KBM-7 (cell line): ENCODE measurements around the gene MPIG6B.
"Not testable (repeated sequence)": the region's sequence is repeated elsewhere in the genome, so short reads cannot be mapped to it uniquely, and the experiment has no call there.

ENCODE experiments used
- DNase-seq: peaks from one replicate; pipeline ENCODE4 v3.0.0-alpha.2; 2015
- in situ Hi-C: fragments of 300-500 bp; cut with MboI; formaldehyde crosslinking; loops from 2 replicates; pipeline ENCODE4 v1.14.3; 2020; ENCODE audit warnings: low sequenced_read_pairs, low pct_unique_long_range_greater_than_20kb, mixed read lengths

Gene MPIG6B

DNA sequence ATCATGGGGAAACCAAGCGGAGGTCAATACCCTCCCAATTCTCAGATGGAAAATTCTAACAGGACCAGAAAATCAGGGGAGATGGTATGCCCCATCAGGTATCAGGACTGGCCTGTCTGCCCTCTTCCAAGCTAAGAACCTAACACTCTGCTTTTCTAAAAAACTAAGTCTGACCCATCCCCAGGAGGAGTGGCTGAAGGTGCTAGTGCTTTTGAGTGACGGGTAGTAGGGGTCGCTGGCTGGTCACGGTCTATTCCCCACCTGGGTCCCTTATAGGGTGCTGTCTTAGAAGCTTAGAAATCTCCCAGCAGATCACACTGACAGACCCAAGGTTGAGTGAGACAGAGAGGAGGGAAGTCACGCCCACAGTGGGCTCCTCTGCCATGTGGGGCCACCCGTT lies 29.6 kb upstream of the MPIG6B start:
- no peak for DNase-seq
- in situ Hi-C loops: no loop called here

DNA sequence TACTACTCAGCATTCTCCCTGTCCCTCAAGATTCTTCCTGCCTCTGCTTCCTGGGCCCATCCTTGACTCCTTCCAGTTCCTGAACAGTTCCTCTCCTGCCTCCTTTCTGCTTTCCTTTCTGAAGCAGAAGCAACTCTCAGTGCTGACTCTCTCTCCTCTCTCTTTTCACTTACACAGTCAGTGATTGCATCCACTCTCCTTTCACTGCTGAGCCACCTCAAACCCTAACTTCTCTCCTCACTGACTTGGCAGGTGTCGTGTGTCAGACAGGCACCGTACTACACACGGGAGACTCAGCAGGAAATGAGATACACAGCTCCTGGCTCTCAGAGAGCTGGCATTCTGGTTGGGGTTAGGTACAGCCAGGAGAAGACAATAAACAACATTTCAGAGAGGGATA lies 25.6 kb upstream of the MPIG6B start:
- DNase-seq: peak; percentile 18
- in situ Hi-C loops: no loop called here

DNA sequence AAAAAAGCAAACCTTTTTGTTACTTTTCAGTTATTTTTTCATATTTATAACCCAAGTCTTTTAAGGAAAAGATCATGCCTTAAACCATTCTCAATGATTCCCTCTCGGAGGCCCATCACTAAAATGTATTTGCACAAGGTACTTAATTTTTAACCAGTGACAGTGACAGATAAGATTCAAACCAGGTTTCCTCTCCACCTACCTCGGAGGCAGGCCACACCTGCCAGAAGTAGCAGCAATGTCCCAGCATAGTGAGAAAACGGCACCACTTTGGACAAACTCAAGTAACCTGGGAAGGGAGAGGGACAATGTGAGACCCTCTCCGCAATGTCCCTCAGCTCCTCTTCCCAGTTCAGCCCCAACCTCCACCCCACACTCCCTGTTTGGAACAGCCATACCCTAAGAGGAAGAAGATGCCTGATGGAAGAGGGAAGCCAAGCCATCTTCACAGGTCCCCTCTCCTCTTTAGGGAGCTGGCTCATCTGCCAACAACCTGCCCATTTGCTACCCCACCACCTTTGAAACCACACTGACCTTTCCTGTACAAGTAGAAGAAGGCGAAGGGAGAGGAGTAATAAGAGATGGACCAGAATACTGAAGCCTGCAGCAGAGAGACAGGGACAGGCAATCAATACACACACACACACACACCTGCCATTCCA lies 22.3 kb upstream of the MPIG6B start:
- no peak for DNase-seq
- in situ Hi-C loops: no loop called here

DNA sequence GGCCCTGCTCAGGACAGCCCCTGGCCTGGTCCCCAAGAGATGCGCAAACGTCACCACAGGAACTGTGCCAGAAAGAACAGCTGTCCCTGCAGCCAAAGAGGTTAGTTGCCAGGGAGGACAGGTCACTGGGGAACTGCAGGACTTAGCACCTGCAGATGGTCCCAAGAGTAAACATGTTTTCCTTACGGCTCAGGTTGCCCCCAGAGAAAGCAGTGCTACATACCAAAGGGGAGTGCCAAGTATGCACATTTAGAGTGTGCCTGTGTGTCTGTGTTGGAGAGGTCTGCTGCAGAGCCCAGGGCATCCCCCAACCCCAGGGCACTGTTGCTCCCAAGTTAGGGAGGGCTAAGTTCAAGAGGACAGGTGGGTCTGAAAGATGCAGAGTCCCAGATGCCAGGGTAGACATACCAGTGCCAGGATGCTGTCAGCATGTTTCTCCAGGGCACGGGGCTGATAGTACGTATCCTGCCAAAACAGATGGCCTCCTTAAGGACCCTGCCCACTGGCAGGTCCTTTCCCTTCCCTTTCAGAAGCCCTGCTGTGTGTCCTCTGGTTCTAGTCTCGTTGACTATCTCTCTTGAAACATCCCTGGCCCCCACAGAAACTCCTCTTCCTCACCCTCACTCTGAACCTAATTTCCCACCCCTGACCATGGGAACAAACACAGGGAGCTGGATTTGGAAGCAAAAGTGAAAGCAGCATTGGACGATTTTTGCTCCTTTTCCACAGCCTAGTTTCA lies 21.3 kb upstream of the MPIG6B start:
- in situ Hi-C loops: no loop called here
- no peak for DNase-seq

DNA sequence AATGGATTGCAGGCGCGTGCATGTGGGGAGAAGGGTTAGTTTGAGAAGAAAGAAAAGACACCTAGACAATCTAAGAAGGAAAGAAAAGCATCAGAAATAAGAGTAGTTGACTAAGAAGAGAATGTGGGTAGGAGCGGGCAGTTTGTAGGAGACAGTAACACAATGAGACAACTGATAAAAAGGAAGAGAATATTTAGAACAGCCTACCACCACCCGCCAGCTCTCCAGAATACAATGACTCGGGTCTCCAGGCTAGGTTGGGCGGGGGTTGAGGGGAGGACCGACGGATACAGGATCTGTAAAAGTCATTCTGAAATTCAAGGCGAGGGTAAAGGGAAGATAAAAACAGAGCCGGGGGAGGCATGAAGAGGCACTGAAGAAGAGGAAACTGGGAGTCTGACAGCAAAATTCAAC lies 20.8 kb upstream of the MPIG6B start:
- DNase-seq: no peak
- in situ Hi-C loops: no loop called here

DNA sequence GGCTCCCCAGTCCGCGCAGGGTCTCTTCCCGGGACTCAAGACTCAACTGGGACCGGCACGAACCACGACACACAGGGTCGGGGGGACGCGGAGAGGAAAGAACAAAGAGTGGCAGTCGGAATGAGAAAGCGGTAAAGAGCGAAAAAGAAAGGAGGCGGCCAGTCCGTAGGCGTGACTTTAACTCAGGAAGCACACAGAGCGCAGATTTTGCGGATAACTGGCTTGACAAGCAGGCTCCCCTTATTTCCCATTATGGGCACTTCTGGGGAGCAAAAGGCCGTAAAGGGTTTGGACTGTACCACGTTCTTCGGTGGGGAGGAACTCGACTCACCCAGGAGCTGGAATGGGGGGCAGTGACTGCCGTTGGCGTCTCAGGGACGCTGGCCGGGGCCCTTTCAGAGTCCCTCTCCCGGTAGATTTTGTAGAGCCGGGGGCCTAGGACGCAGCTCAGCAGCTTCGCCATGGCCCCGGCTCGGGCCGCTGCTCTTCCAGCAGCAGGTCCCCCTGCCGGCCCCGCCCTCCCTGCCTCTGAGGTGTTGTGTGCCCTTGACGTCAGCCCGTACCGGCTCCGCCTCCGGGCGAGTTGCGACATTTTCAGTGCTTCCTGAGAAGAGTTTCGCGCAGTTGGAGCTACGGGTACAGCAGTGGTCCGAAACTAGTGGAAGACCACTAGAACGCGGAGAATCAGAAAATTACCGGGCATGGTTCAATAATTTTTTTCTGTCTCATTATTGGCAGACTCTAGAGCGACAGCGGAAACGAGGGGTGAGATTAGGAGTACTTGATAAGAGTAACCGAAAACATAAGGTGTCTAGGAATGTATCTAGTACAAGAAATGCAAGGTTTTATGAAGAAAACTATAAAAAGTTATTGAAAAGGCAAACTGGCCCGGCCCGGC lies 20.1 kb upstream of the MPIG6B start, which contains the start of gene ABHD16A:
Gene ABHD16A (minus strand): TSS at position 506 of the 898 bp plus-strand sequence. CDS start 43 bp downstream, at position 463.
- DNase-seq: peak; percentile 98
- in situ Hi-C loops: no loop called here

DNA sequence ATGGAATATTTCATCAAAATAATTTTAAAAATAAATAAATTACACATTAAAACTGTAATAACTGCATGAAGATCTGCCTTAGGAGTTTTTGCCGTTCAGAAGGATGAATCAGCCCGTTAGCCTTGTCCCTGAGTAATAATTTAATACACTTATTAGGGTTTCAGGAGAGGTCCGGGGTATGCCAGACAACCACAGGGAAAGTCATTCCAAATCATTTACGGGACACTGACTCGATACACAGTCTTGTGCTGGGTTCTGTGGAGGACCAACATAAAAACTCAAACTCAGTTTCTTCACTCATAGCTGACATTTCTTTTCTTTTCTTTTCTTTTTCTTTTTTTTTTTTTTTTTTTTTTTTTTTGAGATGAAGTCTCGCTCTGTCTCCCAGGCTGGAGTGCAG lies 17.2 kb upstream of the MPIG6B start:
- in situ Hi-C loops: no loop called here
- no peak for DNase-seq

DNA sequence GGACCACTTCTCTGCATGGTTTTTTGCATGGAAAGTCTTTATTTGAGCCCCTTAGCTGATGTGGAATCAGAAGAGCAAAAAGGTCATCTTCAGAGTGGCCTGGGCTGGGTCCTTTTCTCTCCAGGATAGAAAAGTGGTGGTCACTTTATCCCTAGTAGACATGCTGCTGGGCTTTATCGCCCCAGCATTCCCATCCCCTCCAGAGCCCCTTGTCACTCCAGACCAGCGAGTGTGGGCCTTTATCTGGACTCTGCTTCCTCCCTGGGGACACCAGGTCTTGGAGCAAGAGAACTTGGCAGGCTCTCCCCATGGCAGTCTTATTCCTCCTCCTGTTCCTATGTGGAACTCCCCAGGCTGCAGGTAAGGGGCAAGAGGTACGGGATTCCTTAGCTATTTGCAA lies 16.6 kb upstream of the MPIG6B start, which contains the start of gene LY6G6F:
Gene LY6G6F (plus strand): TSS at position 268 of the 400 bp plus-strand sequence. CDS start 41 bp downstream, at position 309.
- in situ Hi-C loops: no loop called here
- no peak for DNase-seq

DNA sequence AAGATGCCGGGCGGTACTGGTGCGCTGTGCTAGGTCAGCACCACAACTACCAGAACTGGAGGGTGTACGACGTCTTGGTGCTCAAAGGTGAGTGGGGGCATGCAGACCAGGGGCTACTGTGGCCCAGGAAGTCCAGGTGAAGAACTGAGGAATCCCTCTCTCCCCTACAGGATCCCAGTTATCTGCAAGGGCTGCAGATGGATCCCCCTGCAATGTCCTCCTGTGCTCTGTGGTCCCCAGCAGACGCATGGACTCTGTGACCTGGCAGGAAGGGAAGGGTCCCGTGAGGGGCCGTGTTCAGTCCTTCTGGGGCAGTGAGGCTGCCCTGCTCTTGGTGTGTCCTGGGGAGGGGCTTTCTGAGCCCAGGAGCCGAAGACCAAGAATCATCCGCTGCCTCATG lies 15.5 kb upstream of the MPIG6B start:
- in situ Hi-C loops: no loop called here
- DNase-seq: no peak

DNA sequence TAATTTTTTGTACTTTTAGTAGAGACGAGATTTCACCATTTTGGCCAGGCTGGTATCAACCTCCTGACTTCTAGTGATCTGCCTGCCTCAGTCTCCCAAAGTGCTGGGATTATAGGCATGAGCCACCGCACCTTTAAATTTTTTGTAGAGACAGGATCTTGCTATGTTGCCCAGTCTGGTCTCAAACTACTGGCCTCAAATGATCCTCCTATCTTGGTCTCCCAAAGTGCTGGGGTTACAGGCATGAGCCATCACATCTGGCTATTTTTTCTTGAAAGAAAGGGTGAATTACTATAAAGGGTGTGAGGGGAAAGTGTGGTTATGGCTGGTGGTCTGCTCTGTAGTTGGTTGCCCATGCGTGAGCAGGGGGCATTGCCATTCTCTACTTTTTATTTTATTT lies 14.9 kb upstream of the MPIG6B start:
- in situ Hi-C loops: no loop called here
- no peak for DNase-seq

DNA sequence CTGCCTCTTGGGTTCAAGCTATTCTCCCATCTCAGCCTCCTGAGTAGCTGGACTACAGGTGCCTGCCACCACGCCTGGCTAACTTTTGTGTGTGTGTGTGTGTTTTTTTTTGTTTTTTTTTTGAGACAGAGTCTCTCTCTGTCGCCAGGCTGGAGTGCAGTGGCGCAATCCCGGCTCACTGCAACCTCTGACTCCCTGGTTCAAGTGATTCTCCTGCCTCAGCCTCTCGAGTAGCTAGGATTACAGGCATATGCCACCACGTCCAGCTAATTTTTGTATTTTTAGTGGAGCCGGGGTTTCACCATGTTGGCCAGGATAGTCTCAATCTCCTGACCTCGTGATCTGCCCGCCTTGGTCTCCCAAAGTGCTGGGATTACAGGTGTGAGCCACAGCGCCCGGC lies 14.0 kb upstream of the MPIG6B start:
- in situ Hi-C loops, DNase-seq: not testable (repeated sequence)

DNA sequence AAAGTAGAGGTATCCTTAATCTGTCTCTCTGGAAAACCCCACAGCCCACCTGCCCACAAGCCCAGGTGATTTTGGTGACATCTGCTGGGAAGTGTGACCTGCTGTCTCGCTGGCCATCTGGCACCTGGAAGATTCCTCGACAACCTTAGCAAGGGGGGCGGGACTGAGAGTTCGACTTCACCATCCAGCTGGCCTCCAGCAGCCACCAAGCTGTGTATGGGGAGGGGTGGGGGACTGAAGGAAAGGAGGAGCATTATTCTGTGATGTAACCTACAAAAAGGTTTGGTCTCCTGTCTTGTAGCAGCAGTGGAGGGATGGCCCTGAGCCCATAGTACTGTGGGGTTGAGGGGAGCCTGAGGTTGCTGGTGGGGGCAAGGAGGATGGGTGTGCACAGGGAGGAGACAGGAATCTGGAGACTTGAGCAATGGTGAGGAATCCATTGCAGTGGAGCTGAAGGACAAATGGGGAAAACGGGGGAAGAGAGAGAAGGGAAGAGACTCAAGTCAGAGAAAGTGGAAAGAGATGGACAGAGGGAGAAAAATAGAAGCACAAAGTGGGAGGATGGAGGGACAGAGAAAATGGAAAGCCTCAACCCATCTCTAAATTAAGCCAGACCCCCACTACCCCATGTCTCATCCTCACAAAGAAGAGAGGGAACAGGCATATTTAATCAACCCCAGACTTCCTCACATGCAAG lies 12.5 kb upstream of the MPIG6B start:
- no peak for DNase-seq
- in situ Hi-C loops: no loop called here

DNA sequence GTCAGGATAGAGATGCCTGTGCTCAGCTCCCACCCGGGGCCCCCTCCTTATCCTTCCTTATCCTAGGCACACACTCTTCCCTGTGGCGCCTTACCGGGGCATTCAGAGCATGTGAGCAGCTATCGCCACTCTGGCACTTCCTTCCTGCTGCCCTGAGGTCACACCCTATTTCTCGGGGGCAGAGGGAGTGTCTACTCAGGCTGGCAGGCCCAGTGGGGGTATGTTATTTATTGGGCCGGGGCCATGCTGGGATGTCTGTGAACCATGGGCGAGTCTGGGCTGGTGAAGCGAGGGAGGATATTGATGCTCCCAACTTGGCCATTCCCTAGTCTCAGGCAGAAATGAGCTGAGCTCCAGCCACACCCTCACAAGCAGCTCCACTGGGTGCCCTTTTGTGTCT lies 11.9 kb upstream of the MPIG6B start:
- in situ Hi-C loops: no loop called here
- peak; percentile 26 for DNase-seq

DNA sequence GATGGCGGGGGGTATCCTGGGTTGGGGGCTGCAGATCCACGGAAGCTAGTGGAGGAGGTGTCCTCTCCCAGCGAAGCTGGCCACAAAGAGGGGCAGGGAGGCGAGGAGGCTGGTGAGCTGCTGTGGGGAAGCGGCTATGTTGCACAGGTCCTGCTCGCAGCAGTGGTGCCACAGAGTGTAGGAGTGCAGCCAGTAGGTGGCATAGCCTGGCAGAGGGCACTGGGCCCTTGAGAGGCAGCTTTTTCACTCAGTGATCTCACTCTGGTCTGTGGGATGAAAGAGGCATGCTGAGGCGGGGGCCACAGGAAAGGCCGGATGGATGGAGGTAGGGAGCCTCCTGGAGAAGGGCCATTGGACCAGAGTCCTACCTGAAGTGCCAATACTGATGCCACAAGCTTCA lies 10.9 kb upstream of the MPIG6B start:
- DNase-seq: no peak
- in situ Hi-C loops: no loop called here

DNA sequence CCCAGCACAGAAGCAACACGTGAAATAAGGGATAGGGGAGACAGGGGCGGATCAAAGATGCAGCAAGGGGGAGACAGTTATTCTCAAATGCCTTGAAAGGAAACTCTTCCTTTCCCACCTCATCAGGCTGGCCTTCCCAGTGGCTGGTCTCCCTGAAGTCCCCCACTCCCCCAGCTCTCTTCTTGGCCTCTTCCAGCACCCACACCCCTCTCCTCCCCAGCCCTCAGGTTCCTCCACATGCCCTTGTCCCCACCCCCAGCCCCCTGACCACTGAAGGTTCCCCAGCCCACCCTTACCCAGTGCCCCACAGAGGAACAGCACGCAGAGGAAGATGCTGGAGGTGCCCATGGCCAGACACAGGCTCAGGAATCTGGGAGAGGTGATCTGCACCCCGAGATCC lies 9.7 kb upstream of the MPIG6B start:
- DNase-seq: no peak
- in situ Hi-C loops: no loop called here

DNA sequence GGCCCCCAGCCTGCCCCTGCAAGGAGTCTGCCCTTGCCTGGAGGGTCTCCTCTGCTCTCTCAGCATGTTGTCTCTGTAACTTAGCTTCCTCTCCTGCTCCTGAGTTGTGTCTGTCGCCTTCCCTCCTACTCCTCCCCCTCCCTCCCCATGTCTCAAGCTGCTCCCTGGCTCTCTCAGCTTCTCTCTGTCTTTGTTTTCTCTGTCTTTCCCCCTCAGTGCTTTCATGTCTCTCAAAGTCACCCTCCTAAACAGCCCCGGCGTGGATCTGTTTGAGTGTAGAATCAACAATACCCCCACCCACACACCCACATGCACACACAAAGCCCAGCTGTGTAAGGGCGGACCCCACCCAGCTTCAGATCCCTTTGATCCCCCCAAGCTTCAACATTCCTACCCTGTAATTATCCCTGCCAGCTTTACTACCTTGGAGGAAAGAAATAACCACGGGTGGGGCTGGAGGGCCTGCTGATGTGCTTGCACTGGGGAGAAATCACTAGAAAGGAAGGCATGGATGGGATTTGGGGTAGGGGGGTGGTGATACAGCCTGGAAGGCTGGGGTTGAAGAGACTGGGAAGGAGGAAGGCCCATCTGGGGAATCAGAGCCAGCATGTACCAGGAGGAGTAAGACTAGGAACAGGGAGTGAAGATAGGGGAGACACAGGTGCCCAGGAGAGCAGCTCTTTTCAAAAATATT lies 9.0 kb upstream of the MPIG6B start:
- no peak for DNase-seq
- in situ Hi-C loops: no loop called here

DNA sequence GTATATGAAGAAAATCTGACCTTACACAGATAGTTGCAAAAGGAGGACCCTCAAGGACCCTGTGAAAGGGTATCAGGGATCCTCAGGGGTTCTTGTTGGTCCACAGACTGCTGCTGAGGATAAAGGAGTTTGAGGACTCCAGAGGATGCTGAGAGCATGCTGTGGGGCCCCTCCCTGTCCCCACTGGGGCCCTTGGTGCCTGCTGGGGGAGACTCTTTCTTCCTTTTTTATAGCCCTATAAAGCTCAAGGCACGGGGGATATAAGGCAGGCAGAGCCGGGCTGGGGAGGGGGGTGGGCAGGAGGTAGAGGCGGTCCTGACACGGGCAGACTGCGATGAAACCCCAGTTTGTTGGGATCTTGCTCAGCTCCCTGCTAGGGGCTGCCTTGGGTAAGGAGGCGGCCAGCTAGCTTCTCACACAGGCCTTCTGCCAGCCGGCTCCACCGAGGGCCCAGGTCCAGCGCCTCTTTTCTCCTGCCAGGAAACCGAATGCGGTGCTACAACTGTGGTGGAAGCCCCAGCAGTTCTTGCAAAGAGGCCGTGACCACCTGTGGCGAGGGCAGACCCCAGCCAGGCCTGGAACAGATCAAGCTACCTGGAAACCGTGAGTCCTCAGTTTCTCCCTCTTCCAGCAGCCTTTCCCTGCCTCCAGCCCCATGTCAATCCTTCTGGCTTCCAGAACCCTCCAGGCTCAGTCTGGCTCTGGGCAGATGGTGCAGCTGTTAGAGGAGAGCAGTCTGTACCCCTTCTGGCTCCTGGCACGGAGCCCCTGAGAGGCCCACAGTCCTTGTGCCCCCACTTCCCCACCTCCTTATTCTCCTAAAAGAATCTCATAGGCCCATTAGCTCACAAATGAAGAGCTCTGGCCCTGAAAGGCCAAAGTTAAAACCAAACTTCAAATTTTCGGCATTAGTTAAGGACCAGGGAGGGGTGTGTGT lies 7.9 kb upstream of the MPIG6B start, which contains the start of gene LY6G6D:
Gene LY6G6D (plus strand): TSS at position 327 of the 937 bp plus-strand sequence. CDS start 8 bp downstream, at position 335.
- DNase-seq: no peak
- in situ Hi-C loops: no loop called here
